NCI-H2227 treated with DMSO at 0.1 percent for 48 hours (cell line): ENCODE measurements around the gene SLC2A8.
A peak's percentile ranks its signal among the peaks of the same experiment; 100 is the strongest.

Experiments used
- DNase-seq: peaks from one replicate; lab custom pipeline; 2025; lab: John Stamatoyannopoulos, UW

Gene SLC2A8

GRCh38 chr9:127403507-127404192, 6.7 kb downstream of the SLC2A8 start:
- DNase-seq, result no peak

- no peak for DNase-seq
Measured at GRCh38 chr9:127404631-127405030, 7.7 kb downstream of the SLC2A8 start.

- DNase-seq, result no peak
Measured at GRCh38 chr9:127405344-127406125, 8.6 kb downstream of the SLC2A8 start.

GRCh38 chr9:127406799-127407491, 10.0 kb downstream of the SLC2A8 start:
- DNase-seq, result no peak

- no peak for DNase-seq
Measured at GRCh38 chr9:127407492-127407843, 10.5 kb downstream of the SLC2A8 start.

GRCh38 chr9:127411122-127411521, 14.2 kb downstream of the SLC2A8 start:
- no peak for DNase-seq

- DNase-seq, result no peak
Measured at GRCh38 chr9:127415141-127415540, 18.2 kb downstream of the SLC2A8 start.

GRCh38 chr9:127415657-127416056, 18.7 kb downstream of the SLC2A8 start:
- DNase-seq, result no peak

GRCh38 chr9:127417131-127418036, 20.4 kb downstream of the SLC2A8 start:
- DNase-seq, result no peak

- DNase-seq, result no peak
Measured at GRCh38 chr9:127418037-127418471, 21.1 kb downstream of the SLC2A8 start.

GRCh38 chr9:127419348-127419747, 22.4 kb downstream of the SLC2A8 start:
- no peak for DNase-seq

- DNase-seq, result no peak
Measured at GRCh38 chr9:127421057-127421456, 24.1 kb downstream of the SLC2A8 start.

- no peak for DNase-seq
Measured at GRCh38 chr9:127422133-127422782, 25.3 kb downstream of the SLC2A8 start.

GRCh38 chr9:127422787-127423186, 25.8 kb downstream of the SLC2A8 start:
- no peak for DNase-seq

GRCh38 chr9:127423476-127423933, 26.5 kb downstream of the SLC2A8 start:
- DNase-seq, result no peak

GRCh38 chr9:127423934-127424675, 27.1 kb downstream of the SLC2A8 start, which contains the start of gene ZNF79:
Gene ZNF79 (plus strand): TSS chr9:127424382. CDS start chr9:127424788, 406 bp downstream.
- DNase-seq, result peak; percentile 76

GRCh38 chr9:127424676-127424999, 27.7 kb downstream of the SLC2A8 start:
- DNase-seq, result no peak

- DNase-seq, result no peak
Measured at GRCh38 chr9:127426756-127427155, 29.8 kb downstream of the SLC2A8 start.

- DNase-seq, result no peak
Measured at GRCh38 chr9:127428348-127428747, 31.4 kb downstream of the SLC2A8 start.

- DNase-seq, result no peak
Measured at GRCh38 chr9:127430415-127430814, 33.4 kb downstream of the SLC2A8 start.
